Measurements from ENCODE around the gene PLK5.

- TF ChIP-seq POLR2A (IDR thresholded peaks at IDR 0.05), result no peak
- TF ChIP-seq, protein P1, sequence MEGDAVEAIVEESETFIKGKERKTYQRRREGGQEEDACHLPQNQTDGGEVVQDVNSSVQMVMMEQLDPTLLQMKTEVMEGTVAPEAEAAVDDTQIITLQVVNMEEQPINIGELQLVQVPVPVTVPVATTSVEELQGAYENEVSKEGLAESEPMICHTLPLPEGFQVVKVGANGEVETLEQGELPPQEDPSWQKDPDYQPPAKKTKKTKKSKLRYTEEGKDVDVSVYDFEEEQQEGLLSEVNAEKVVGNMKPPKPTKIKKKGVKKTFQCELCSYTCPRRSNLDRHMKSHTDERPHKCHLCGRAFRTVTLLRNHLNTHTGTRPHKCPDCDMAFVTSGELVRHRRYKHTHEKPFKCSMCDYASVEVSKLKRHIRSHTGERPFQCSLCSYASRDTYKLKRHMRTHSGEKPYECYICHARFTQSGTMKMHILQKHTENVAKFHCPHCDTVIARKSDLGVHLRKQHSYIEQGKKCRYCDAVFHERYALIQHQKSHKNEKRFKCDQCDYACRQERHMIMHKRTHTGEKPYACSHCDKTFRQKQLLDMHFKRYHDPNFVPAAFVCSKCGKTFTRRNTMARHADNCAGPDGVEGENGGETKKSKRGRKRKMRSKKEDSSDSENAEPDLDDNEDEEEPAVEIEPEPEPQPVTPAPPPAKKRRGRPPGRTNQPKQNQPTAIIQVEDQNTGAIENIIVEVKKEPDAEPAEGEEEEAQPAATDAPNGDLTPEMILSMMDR (IDR thresholded peaks at IDR 0.05), result no peak
- no peak for TF ChIP-seq EP300 (IDR thresholded peaks at IDR 0.05)
- no peak for TF ChIP-seq POLR2AphosphoS5 (IDR thresholded peaks at IDR 0.05)
Observed at GRCh38 chr19:1496714-1497577, 26.9 kb upstream of the PLK5 start.
